H9 (cell line): ENCODE measurements around the gene SLC25A19. TPM values are rescaled to one million over a fixed set of nuclear protein-coding genes. Genes with fewer than 3 reads are reported as not detected.

Experiments used
- DNase-seq: peaks from one replicate; pipeline ENCODE4 v3.0.0-alpha.2; 2017
- H2AFZ ChIP-seq: one replicate; pipeline ENCODE4 v1.6.1; 2013; ENCODE audit warnings: mild to moderate bottlenecking, low read length, control low read depth, moderate library complexity
- H2AK5ac ChIP-seq: 2 replicates; pipeline ENCODE4 v1.6.1; 2013; ENCODE audit warnings: low read length, control low read depth, mixed read lengths; ENCODE audit not compliant: insufficient read length
- H2BK120ac ChIP-seq: one replicate; pipeline ENCODE4 v1.6.1; 2013; ENCODE audit warnings: low read depth, mild to moderate bottlenecking, low read length, control low read depth, inconsistent platforms; ENCODE audit not compliant: poor library complexity, severe bottlenecking
- H2BK12ac ChIP-seq: 2 replicates; pipeline ENCODE4 v1.6.1; 2013; ENCODE audit warnings: low read length, control low read depth, mixed read lengths, low read depth; ENCODE audit not compliant: insufficient read length
- H2BK15ac ChIP-seq: 2 replicates; pipeline ENCODE4 v1.6.1; 2013; ENCODE audit warnings: low read depth, low read length, control low read depth
- H2BK20ac ChIP-seq: one replicate; pipeline ENCODE4 v1.6.1; 2013; ENCODE audit warnings: low read depth, mild to moderate bottlenecking, low read length, control low read depth, inconsistent platforms; ENCODE audit not compliant: poor library complexity, severe bottlenecking
- H2BK5ac ChIP-seq: 2 replicates; pipeline ENCODE4 v1.6.1; 2013; ENCODE audit warnings: low read length, control low read depth, mixed read lengths; ENCODE audit not compliant: insufficient read length
- H3K14ac ChIP-seq: 2 replicates; pipeline ENCODE4 v1.6.1; 2013; ENCODE audit warnings: low read length, control low read depth; ENCODE audit not compliant: insufficient read depth
- H3K18ac ChIP-seq: 2 replicates; pipeline ENCODE4 v1.6.1; 2013; ENCODE audit warnings: low read depth, mild to moderate bottlenecking, mixed read lengths, low read length, control low read depth; ENCODE audit not compliant: insufficient read length
- H3K23ac ChIP-seq: 2 replicates; pipeline ENCODE4 v1.6.1; 2013; ENCODE audit warnings: low read length, control low read depth, mixed read lengths, low read depth; ENCODE audit not compliant: insufficient read length
- H3K23me2 ChIP-seq: 2 replicates; pipeline ENCODE4 v1.6.1; 2013; ENCODE audit warnings: low read depth, mild to moderate bottlenecking, mixed read lengths, low read length, control low read depth; ENCODE audit not compliant: insufficient read length, poor library complexity, severe bottlenecking
- H3K27ac ChIP-seq: 2 replicates; pipeline ENCODE4 v1.5.1; 2013; ENCODE audit warnings: low read length, control low read depth, mixed read lengths, low read depth; ENCODE audit not compliant: insufficient read length
- H3K27me3 ChIP-seq: 2 replicates; pipeline ENCODE4 v1.6.1; 2013; ENCODE audit warnings: low read length, control low read depth, inconsistent platforms; ENCODE audit not compliant: insufficient read depth
- H3K4ac ChIP-seq: 2 replicates; pipeline ENCODE4 v1.6.1; 2013; ENCODE audit warnings: low read depth, mild to moderate bottlenecking, control low read depth, inconsistent platforms, low read length, moderate library complexity
- H3K4me1 ChIP-seq: 2 replicates; pipeline ENCODE4 v1.6.1; 2013; ENCODE audit warnings: low read length, control low read depth, inconsistent platforms; ENCODE audit not compliant: insufficient read depth
- H3K4me2 ChIP-seq: 2 replicates; pipeline ENCODE4 v1.6.1; 2013; ENCODE audit warnings: low read length, control low read depth, mixed read lengths; ENCODE audit not compliant: insufficient read length, insufficient read depth
- H3K56ac ChIP-seq: 2 replicates; pipeline ENCODE4 v1.6.1; 2013; ENCODE audit warnings: low read depth, mild to moderate bottlenecking, mixed read lengths, low read length, control low read depth; ENCODE audit not compliant: insufficient read length
- H3K79me1 ChIP-seq: 2 replicates; pipeline ENCODE4 v1.6.1; 2013; ENCODE audit warnings: low read depth, mild to moderate bottlenecking, moderate library complexity, low read length, control low read depth, inconsistent platforms; ENCODE audit not compliant: insufficient read depth, poor library complexity, severe bottlenecking
- H3K79me2 ChIP-seq: 2 replicates; pipeline ENCODE4 v1.6.1; 2013; ENCODE audit warnings: low read length, control low read depth, inconsistent platforms; ENCODE audit not compliant: insufficient read depth
- H3K9ac ChIP-seq: 2 replicates; pipeline ENCODE4 v1.6.1; 2013; ENCODE audit warnings: low read length, control low read depth, mixed read lengths; ENCODE audit not compliant: insufficient read length; ENCODE audit errors: extremely low read depth
- H3K9me3 ChIP-seq: one replicate; pipeline ENCODE4 v1.6.1; 2013; ENCODE audit warnings: low read depth, low read length, inconsistent platforms; ENCODE audit not compliant: control insufficient read depth
- H3T11ph ChIP-seq: one replicate; pipeline ENCODE4 v1.6.1; 2013; ENCODE audit warnings: mild to moderate bottlenecking, low read length, control low read depth, inconsistent platforms
- H4K20me1 ChIP-seq: one replicate; pipeline ENCODE4 v1.6.1; 2013; ENCODE audit not compliant: control insufficient read depth, insufficient read length, insufficient read depth
- H4K5ac ChIP-seq: 2 replicates; pipeline ENCODE4 v1.6.1; 2013; ENCODE audit warnings: low read depth, mild to moderate bottlenecking, mixed read lengths, low read length, control low read depth; ENCODE audit not compliant: insufficient read length
- H4K8ac ChIP-seq: replicated peaks from 2 replicates; pipeline ENCODE4 v1.6.1; 2013; ENCODE audit warnings: low read length, control low read depth, mixed read lengths, low read depth; ENCODE audit not compliant: insufficient read length
- H4K91ac ChIP-seq: 2 replicates; pipeline ENCODE4 v1.6.1; 2013; ENCODE audit warnings: low read depth, mild to moderate bottlenecking, moderate library complexity, mixed read lengths, low read length, control low read depth; ENCODE audit not compliant: insufficient read length
- H3K27ac Mint-ChIP-seq, 3 experiments: 2 replicates in 2 of 3; 3 replicates in 1 of 3; pipeline ENCODE4 v1.8.0; 2020 to 2021; ENCODE audit warnings: mixed read lengths in 3 of 3, mild to moderate bottlenecking in 1 of 3, moderate library complexity in 1 of 3
- H3K27me3 Mint-ChIP-seq: 2 replicates; pipeline ENCODE4 v1.8.0; 2021; ENCODE audit warnings: low read depth, mild to moderate bottlenecking, moderate library complexity, mixed read lengths
- H3K36me3 Mint-ChIP-seq, 3 experiments: 2 replicates in 2 of 3; 3 replicates in 1 of 3; pipeline ENCODE4 v1.8.0; 2020 to 2021; ENCODE audit warnings: low read depth in 3 of 3, mixed read lengths in 3 of 3; ENCODE audit not compliant: insufficient read depth in 1 of 3
- H3K4me1 Mint-ChIP-seq, 2 experiments: 2 replicates each; pipeline ENCODE4 v1.8.0; 2020; ENCODE audit warnings: mixed read lengths in 2 of 2
- H3K4me3 Mint-ChIP-seq, 2 experiments: 2 replicates in 1 of 2; 3 replicates in 1 of 2; pipeline ENCODE4 v1.8.0; 2020 to 2021; ENCODE audit warnings: mild to moderate bottlenecking in 2 of 2, mixed read lengths in 2 of 2, moderate library complexity in 1 of 2
- H3K9me3 Mint-ChIP-seq, 2 experiments: 2 replicates in 1 of 2; 3 replicates in 1 of 2; pipeline ENCODE4 v1.8.0; 2020; ENCODE audit warnings: mild to moderate bottlenecking in 2 of 2, mixed read lengths in 2 of 2, moderate library complexity in 1 of 2
- CTCF ChIP-seq: fragments of 200-600 bp; sonication (generic); conservative IDR thresholded peaks from 3 replicates; pipeline ENCODE4 v1.8.0; 2021; ENCODE audit warnings: antibody characterized with exemption, mild to moderate bottlenecking
- WGBS: extraction: QIAGEN DNeasy Blood & Tissue Kit; methylation state at CpG from one replicate; pipeline ENCODE4 v1.1.7; 2013; ENCODE audit warnings: missing lambda C conversion rate, low lambda C conversion rate, mixed read lengths; ENCODE audit not compliant: insufficient read length; ENCODE audit errors: extremely low coverage; 5-methylcytosine and 5-hydroxymethylcytosine counted together
- total RNA-seq: library from RNA; stranded (reverse); gene quantifications from 2 replicates; pipeline ENCODE4 v1.2.1, GENCODE V29; 2021

Gene SLC25A19
- total RNA-seq, 1 experiment from 2014 or later, result 24.2 TPM

GRCh38 chr17:75240394-75241142 is 48.7 kb downstream of the SLC25A19 start:
- H2BK12ac ChIP-seq, result no peak overlapping the region
- no peaks in the 10 kb centered on the region for H3K27me3 Mint-ChIP-seq
- peak overlapping the region; percentile 79 to 86 (median 86); a peak in 4 of 7 replicates for H3K27ac Mint-ChIP-seq
- peaks cover 34 to 86% (median 82%) of the 10 kb centered on the region in 3 experiments; a peak in 6 of 7 replicates for H3K36me3 Mint-ChIP-seq
- H3K9me3 Mint-ChIP-seq, result no peaks in the 10 kb centered on the region
- H3K27ac ChIP-seq, result no peak overlapping the region
- H3K4me1 Mint-ChIP-seq, result peaks cover 8 to 15% of the 10 kb centered on the region in 2 experiments
- peaks cover 4% of the 10 kb centered on the region for H4K20me1 ChIP-seq
- H2BK20ac ChIP-seq, result no peak overlapping the region
- H4K91ac ChIP-seq, result no peak overlapping the region
- no peak overlapping the region for H3K4me2 ChIP-seq
- no peaks in the 10 kb centered on the region for H3K9me3 ChIP-seq
- TF ChIP-seq CTCF, result peak; percentile 99
- no peak overlapping the region for H4K5ac ChIP-seq
- H2AK5ac ChIP-seq, result no peak overlapping the region
- no peak overlapping the region for H3K14ac ChIP-seq
- no peak overlapping the region for H2BK120ac ChIP-seq
- H3K79me2 ChIP-seq, result no peaks in the 10 kb centered on the region
- no peak overlapping the region for H3K18ac ChIP-seq
- no peak overlapping the region for H3K9ac ChIP-seq
- H3K4me3 Mint-ChIP-seq, result no peak overlapping the region
- no peaks in the 10 kb centered on the region for H3K4me1 ChIP-seq
- WGBS, result no CpG with 5 or more reads among the region's 23 CpGs
- no peak overlapping the region for H2BK15ac ChIP-seq
- H2BK5ac ChIP-seq, result no peak overlapping the region
- no peaks in the 10 kb centered on the region for H3K23me2 ChIP-seq
- no peak overlapping the region for H3K23ac ChIP-seq
- no peaks in the 10 kb centered on the region for H3K79me1 ChIP-seq
- H2AFZ ChIP-seq, result no peak overlapping the region
- no peaks in the 10 kb centered on the region for H3K27me3 ChIP-seq
- H4K8ac ChIP-seq, result no peak overlapping the region
- no peak overlapping the region for H3K56ac ChIP-seq
- no peak overlapping the region for H3T11ph ChIP-seq
- DNase-seq, result peak; percentile 96
- H3K4ac ChIP-seq, result no peak overlapping the region
